ENCODE measurements around the gene MAN2B1. TPM values are rescaled to one million over a fixed set of nuclear protein-coding genes. Genes with fewer than 3 reads are reported as not detected.
A peak's percentile ranks its signal among the peaks of the same experiment; 100 is the strongest.

MAN2B1 gene
- total and polyA plus RNA-seq, 2 of the 8 experiments (the other 6 are each of a cell fraction or from before 2014, with no cell fraction given): 55.3 to 76.3 TPM

GRCh38 chr19:12639901-12640613, 26.5 kb downstream of the MAN2B1 start:
- ChIA-PET CTCF (ENCODE audit: partially characterized antibody) (interaction anchor here (0.5 to 2.5 kb wide), 15 partner anchors 9 to 160 kb away, joined by 3 to 14 read pairs (median 5); partner anchors contain the start of genes MAN2B1, WDR83, ZNF490 and ZNF791), POLR2A (ENCODE audit: partially characterized antibody) (interaction anchor here (0.7 to 1.4 kb wide), 8 partner anchors 7 to 80 kb away, joined by 3 to 12 read pairs (median 4); partner anchors contain the start of genes ZNF490 and ZNF791)
- H3K79me2 ChIP-seq (ENCODE audit: control insufficient read depth in 1 of 2, insufficient read depth in 2 of 2, low read length in 2 of 2): no peaks in the 10 kb centered on the region
- no peak overlapping the region for H4K91ac ChIP-seq (replicated peaks; ENCODE audit: insufficient read length, low read length)
- peak; percentile 69 for FAIRE-seq
- no peak overlapping the region for H2AK5ac ChIP-seq (ENCODE audit: low read depth, low read length)
- H3K4ac ChIP-seq (replicated peaks; ENCODE audit: insufficient read length, low read depth, low read length): no peak overlapping the region
- H2BK120ac ChIP-seq (replicated peaks; ENCODE audit: low read depth, low read length): no peak overlapping the region
- WGBS, 2 experiments (ENCODE audit: extremely low coverage in 1 of 2, insufficient coverage in 1 of 2, insufficient read length in 1 of 2, insufficient replicate concordance in 2 of 2, low coverage in 1 of 2, low lambda C conversion rate in 2 of 2, missing lambda C conversion rate in 1 of 2): 16% methylated on average over 39 of the region's 39 CpGs; no CpG with 5 or more reads in 1 of the 2 experiments
- no peaks in the 10 kb centered on the region for H3K9me3 ChIP-seq (ENCODE audit: insufficient read depth in 2 of 2, low read depth in 1 of 2, low read length in 1 of 2)
- H2AFZ ChIP-seq (ENCODE audit: low read length): peak overlapping the region; percentile 98
- peak overlapping the region; percentile 11 to 53 (median 42); a peak in 6 of 8 replicates for H3K4me3 ChIP-seq (ENCODE audit: extremely low read depth in 1 of 4, insufficient read depth in 2 of 4, low read depth in 3 of 4, low read length in 4 of 4)
- H3K27ac ChIP-seq (ENCODE audit: low read depth, low read length): no peak overlapping the region
- no peak overlapping the region for H3K23ac ChIP-seq (ENCODE audit: insufficient read length)
- no peak overlapping the region for H2BK5ac ChIP-seq (ENCODE audit: low read depth, low read length)
- H3K4me1 ChIP-seq (replicated peaks in 1 of 4; ENCODE audit: control insufficient read depth in 3 of 4, insufficient read depth in 4 of 4, low read length in 3 of 4): no peaks in the 10 kb centered on the region; a peak in 2 of 7 replicates
- H4K5ac ChIP-seq (ENCODE audit: insufficient read length, low read depth, low read length): no peak overlapping the region
- H3K23me2 ChIP-seq (ENCODE audit: low read depth, low read length): peaks cover 1% of the 10 kb centered on the region; the same call in 1 of the 2 replicates
- no peak overlapping the region for H3K56ac ChIP-seq (replicated peaks; ENCODE audit: insufficient read length, low read depth, low read length)
- H3K36me3 ChIP-seq (ENCODE audit: control insufficient read depth in 2 of 4, insufficient read depth in 4 of 4, low read length in 3 of 4): no peaks in the 10 kb centered on the region
- H3K79me1 ChIP-seq (ENCODE audit: low read depth, low read length): no peaks in the 10 kb centered on the region
- H2BK15ac ChIP-seq (ENCODE audit: low read length): peak overlapping the region; percentile 81; the same call in 1 of the 2 replicates
- H3K14ac ChIP-seq (ENCODE audit: insufficient read length): no peak overlapping the region
- H4K20me1 ChIP-seq (replicated peaks in 1 of 2; ENCODE audit: control insufficient read depth in 1 of 2, insufficient read depth in 2 of 2, low read length in 2 of 2): no peaks in the 10 kb centered on the region
- no peak overlapping the region for H3K18ac ChIP-seq (ENCODE audit: extremely low read depth, low read length)
- H3K4me2 ChIP-seq (ENCODE audit: insufficient read depth in 1 of 2, low read depth in 2 of 2, low read length in 2 of 2): peak overlapping the region; percentile 51 to 94
- H4K8ac ChIP-seq (ENCODE audit: extremely low read depth, insufficient read depth, low read length): peak overlapping the region; percentile 81
- no peaks in the 10 kb centered on the region for H3K27me3 ChIP-seq (replicated peaks in 1 of 4; ENCODE audit: control insufficient read depth in 3 of 4, extremely low read depth in 1 of 4, insufficient read depth in 3 of 4, low read length in 3 of 4)
- H3K9ac ChIP-seq (replicated peaks in 1 of 4; ENCODE audit: extremely low read depth in 1 of 4, low read depth in 3 of 4, low read length in 3 of 4): no peak overlapping the region
- H2BK12ac ChIP-seq (ENCODE audit: low read depth, low read length): 0 out of 2 replicates have a peak overlapping the region, but pooled peaks have one; percentile 6
- peak; percentile 77 to 93 for DNase-seq (ENCODE audit: low read depth in 1 of 2, low spot score in 2 of 2)
- no peak overlapping the region for H2BK20ac ChIP-seq (ENCODE audit: low read length)
- TF ChIP-seq GABPA (IDR thresholded peaks at IDR 0.05; ENCODE audit: borderline replicate concordance, insufficient read depth, low read length): no peak; the same call in 1 of the 2 replicates
- no peak for TF ChIP-seq USF2 (IDR thresholded peaks at IDR 0.05; ENCODE audit: low read length)
- no peak for TF ChIP-seq RFX5 (IDR thresholded peaks at IDR 0.05; ENCODE audit: borderline replicate concordance, low read depth, low read length)
- TF ChIP-seq BACH1 (IDR thresholded peaks at IDR 0.05; ENCODE audit: low read length): no peak
- TF ChIP-seq NRF1 (IDR thresholded peaks at IDR 0.05; ENCODE audit: low read depth, low read length): no peak
- TF ChIP-seq TAF1 (IDR thresholded peaks at IDR 0.05; ENCODE audit: low read depth, low read length): peak; percentile 53
- TF ChIP-seq RXRA (IDR thresholded peaks at IDR 0.05; ENCODE audit: insufficient read depth, low read depth, low read length): no peak
- peak; percentile 64; the same call in 1 of the 2 replicates for TF ChIP-seq CREB1 (IDR thresholded peaks at IDR 0.05)
- TF ChIP-seq SP4 (IDR thresholded peaks at IDR 0.05; ENCODE audit: low read length): no peak
- TF ChIP-seq KDM1A (IDR thresholded peaks at IDR 0.05; ENCODE audit: borderline replicate concordance, low read length): peak; percentile 47; the same call in 1 of the 2 replicates
